K562 (cell line): ENCODE data around the gene SLC24A4. TPM values are rescaled to one million over a fixed set of nuclear protein-coding genes. Genes with fewer than 3 reads are reported as not detected.

Source experiments
- ATAC-seq: fragments of 200-7000 bp; cut with Tn5 transposase; 3 replicates; pipeline ENCODE4 v1.9.1; 2020; ENCODE audit warnings: moderate library complexity
- BruUV-seq: library from RNA; stranded (reverse); fragments of 400-500 nt; replicated peaks from 2 replicates; lab custom pipeline; 2021; lab: Mats Ljungman, UMichigan
- CTCF ChIA-PET: fragments of 300-600 bp; formaldehyde crosslinking; extraction: SDS; loops from one replicate; lab custom pipeline; 2021; ENCODE audit warnings: low intra/inter-chr PET ratio; lab: Yijun Ruan, JAX
- POLR2A ChIA-PET: fragments of 300-600, 350-650 bp; sonication (Branson Sonifier 250); formaldehyde crosslinking; extraction: SDS; loops from one replicate; lab custom pipeline; 2021; ENCODE audit warnings: antibody characterized with exemption, inconsistent platforms; lab: Yijun Ruan, JAX
- DNase-seq, 4 experiments: peaks; one replicate each; pipeline versions ENCODE4 v3.0.0 to v3.0.0-alpha.2; 2011 to 2018; ENCODE audit warnings: low spot score in 3 of 4, mixed read lengths in 3 of 4; ENCODE audit errors: extremely low read depth in 1 of 4
- FAIRE-seq: peaks from 2 replicates; lab custom pipeline; 2011; peaks lifted over from hg19 to GRCh38; lab: Jason Lieb, UNC
- H2AFZ ChIP-seq: 2 replicates; pipeline ENCODE4 v1.6.0; 2011; ENCODE audit warnings: low read depth, low read length, control low read depth, inconsistent platforms
- H3K27ac ChIP-seq: fragments of 200-600 bp; 3 replicates; pipeline ENCODE4 v1.8.0; 2011; ENCODE audit warnings: low read depth, mild to moderate bottlenecking, control low read depth, inconsistent platforms, low read length, moderate library complexity, mixed read lengths; ENCODE audit errors: extremely low read depth
- H3K27me3 ChIP-seq, 2 experiments: fragments of 300-600 bp in 1 of 2; 2 replicates in 1 of 2; 3 replicates in 1 of 2; pipeline versions ENCODE4 v1.6.0 to v1.8.0; 2011; ENCODE audit warnings: inconsistent platforms in 2 of 2, low read length in 2 of 2, mild to moderate bottlenecking in 1 of 2, mixed read lengths in 1 of 2, moderate library complexity in 1 of 2; ENCODE audit not compliant: control insufficient read depth in 2 of 2, insufficient read depth in 2 of 2
- H3K36me3 ChIP-seq: fragments of 300-600 bp; 3 replicates; pipeline ENCODE4 v1.8.0; 2011; ENCODE audit warnings: mild to moderate bottlenecking, low read length, inconsistent platforms; ENCODE audit not compliant: control insufficient read depth, insufficient read depth
- H3K4me1 ChIP-seq, 2 experiments: fragments of 200-600 bp in 1 of 2; replicated peaks in 1 of 2; 2 replicates in 1 of 2; 3 replicates in 1 of 2; pipeline versions ENCODE4 v1.5.1 to v1.8.0; 2011; ENCODE audit warnings: inconsistent platforms in 2 of 2, low read length in 2 of 2, mild to moderate bottlenecking in 1 of 2, mixed read lengths in 1 of 2, moderate library complexity in 1 of 2; ENCODE audit not compliant: control insufficient read depth in 2 of 2, insufficient read depth in 2 of 2
- H3K4me2 ChIP-seq: 2 replicates; pipeline ENCODE4 v1.6.1; 2011; ENCODE audit warnings: low read length, control low read depth, inconsistent platforms, mixed read lengths; ENCODE audit not compliant: insufficient read depth
- H3K4me3 ChIP-seq: fragments of 200-600 bp; sonication (generic), shearing (Covaris generic); 2 replicates; pipeline ENCODE4 v1.5.1; 2016; ENCODE audit warnings: control low read depth, inconsistent platforms
- H3K79me2 ChIP-seq: fragments of 200-600 bp; 3 replicates; pipeline ENCODE4 v1.8.0; 2011; ENCODE audit warnings: low read length, inconsistent platforms; ENCODE audit not compliant: control insufficient read depth, insufficient read depth
- H3K9ac ChIP-seq, 2 experiments: 2 replicates each; pipeline versions ENCODE4 v1.6.0 to v1.6.1; 2011; ENCODE audit warnings: low read depth in 2 of 2, low read length in 2 of 2, control low read depth in 1 of 2, inconsistent platforms in 1 of 2, mild to moderate bottlenecking in 1 of 2, mixed read lengths in 1 of 2; ENCODE audit not compliant: insufficient read depth in 1 of 2
- H3K9me1 ChIP-seq: one replicate; pipeline ENCODE4 v1.6.0; 2011; ENCODE audit warnings: inconsistent platforms, mild to moderate bottlenecking, low read length, moderate library complexity; ENCODE audit not compliant: control insufficient read depth, insufficient read depth
- H3K9me3 ChIP-seq: replicated peaks from 2 replicates; pipeline ENCODE4 v1.5.1; 2011; ENCODE audit warnings: low read depth, low read length, inconsistent platforms; ENCODE audit not compliant: control insufficient read depth, insufficient read depth
- H4K20me1 ChIP-seq: replicated peaks from 2 replicates; pipeline ENCODE4 v1.6.1; 2011; ENCODE audit warnings: low read length, inconsistent platforms, mixed read lengths; ENCODE audit not compliant: control insufficient read depth, insufficient read depth
- HLTF ChIP-seq: fragments of 450-650 bp; IDR thresholded peaks from 2 replicates; pipeline ENCODE4 v1.6.1; 2016
- KDM4B ChIP-seq, 2 experiments: fragments of 450-650 bp in 1 of 2; sonication (generic) in 1 of 2; IDR thresholded peaks; 2 replicates each; pipeline ENCODE4 v1.6.1; 2016 to 2017; ENCODE audit warnings: borderline replicate concordance in 2 of 2, antibody characterized with exemption in 1 of 2, low read depth in 1 of 2, mild to moderate bottlenecking in 1 of 2
- MAZ ChIP-seq, 2 experiments: fragments of 450-650 bp in 1 of 2; sonication (generic) in 1 of 2; formaldehyde crosslinking; IDR thresholded peaks in 1 of 2; conservative IDR thresholded peaks in 1 of 2; 2 replicates each; pipeline versions ENCODE4 v1.4.0 to v1.5.0; 2020; ENCODE audit warnings: mild to moderate bottlenecking in 1 of 2, missing genetic modification reagents in 1 of 2
- RCOR1 ChIP-seq, 2 experiments: IDR thresholded peaks; 2 replicates each; pipeline ENCODE4 v1.6.1; 2012; ENCODE audit warnings: low read depth in 2 of 2, low read length in 2 of 2, borderline replicate concordance in 1 of 2, improper control_type of control experiment in 1 of 2
- SRF ChIP-seq, 2 experiments: fragments of 250-450, 450-650 bp in 1 of 2; sonication (Bioruptor Pico) in 1 of 2; sonication (generic) in 1 of 2; formaldehyde crosslinking; IDR thresholded peaks; 2 replicates each; pipeline versions ENCODE4 v1.5.0 to v1.5.1; 2020 to 2022; ENCODE audit warnings: mild to moderate bottlenecking in 1 of 2, missing genetic modification reagents in 1 of 2
- ZC3H11A ChIP-seq: IDR thresholded peaks from 2 replicates; pipeline ENCODE4 v1.6.1; 2012; ENCODE audit warnings: low read depth, low read length, improper control_type of control experiment
- ZNF175 ChIP-seq: fragments of 200-800 bp; sonication (Bioruptor generic); IDR thresholded peaks from 2 replicates; pipeline ENCODE4 v1.6.1; 2016; ENCODE audit warnings: low read depth, mild to moderate bottlenecking, missing genetic modification characterization, missing compliant biosample characterization
- WGBS: fragments of 100-300 bp; shearing (Covaris generic); methylation state at CpG from one replicate; pipeline ENCODE4 v1.1.6; 2016; ENCODE audit warnings: low coverage, mixed read lengths; ENCODE audit not compliant: insufficient coverage; ENCODE audit errors: missing lambda C conversion rate; 5-methylcytosine and 5-hydroxymethylcytosine counted together
- in situ Hi-C: fragments of 300-500 bp; cut with MboI; formaldehyde crosslinking; loops from 4 replicates; pipeline ENCODE4 v1.15.0; 2018; ENCODE audit warnings: inconsistent platforms, mixed read lengths
- intact Hi-C: fragments of 100-400 bp; cut with micrococcal nuclease; formaldehyde crosslinking; loops from 2 replicates; pipeline ENCODE4 v1.14.2; 2022
- polyA plus RNA-seq, 8 experiments: library from polyadenylated mRNA; depleted of rRNA in 4 of 8; stranded (reverse) in 5 of 8; unstranded in 3 of 8; fragments of >200 nt; fragmentation: Nextera tagmentation in 2 of 8; fragmentation: Illumina TruSeq in 1 of 8; extraction: Ambion mirVana in 2 of 8; extraction: Trizol in 1 of 8; gene quantifications; 2 replicates each; pipeline versions ENCODE4 v1.2.1 to v1.2.3, GENCODE V29; 2011 to 2014; ENCODE audit warnings: inconsistent platforms in 1 of 8, missing spikeins in 1 of 8
- total RNA-seq, 7 experiments: library from RNA; depleted of rRNA in 6 of 7; stranded (reverse); fragments of >200 nt in 6 of 7; fragmentation: Illumina TruSeq in 2 of 7; extraction: Trizol in 2 of 7; gene quantifications; 2 replicates each; pipeline versions ENCODE4 v1.2.1 to v1.2.3, GENCODE V29; 2011 to 2021; ENCODE audit warnings: low replicate concordance in 1 of 7

The SLC24A4 gene
- total and polyA plus RNA-seq, 9 of the 15 experiments (the other 6 are each of a cell fraction or from before 2014, with no cell fraction given) = not detected

GRCh38 chr14:92382677-92383076, 59.7 kb downstream of the SLC24A4 start:
- BruUV-seq = no TSS peak
- H3K4me3 ChIP-seq = no peak overlapping the region
- intact Hi-C loops = no loop called here
- no peak overlapping the region for H3K4me2 ChIP-seq
- TF ChIP-seq ZC3H11A = no peak
- no peak for TF ChIP-seq MAZ (CRISPR knock-in tag; conservative IDR thresholded peaks at IDR 0.05 in 1 of 2, IDR thresholded peaks at IDR 0.05 in 1 of 2)
- TF ChIP-seq SRF (CRISPR knock-in tag; IDR thresholded peaks at IDR 0.05) = no peak
- no peak for TF ChIP-seq KDM4B (IDR thresholded peaks at IDR 0.05; ENCODE audit: borderline replicate concordance in 2 of 2, low read depth in 1 of 2)
- no peak for TF ChIP-seq HLTF
- TF ChIP-seq ZNF175 (CRISPR knock-in tag) = no peak
- no peak for TF ChIP-seq RCOR1 (IDR thresholded peaks at IDR 0.05; ENCODE audit: borderline replicate concordance in 1 of 2, low read depth in 2 of 2, low read length in 2 of 2)
- ATAC-seq (no peak), FAIRE-seq (no peak), DNase-seq (no peak)
- H3K9me1 ChIP-seq = no peaks in the 10 kb centered on the region
- ChIA-PET POLR2A (interaction anchor here (0.7 kb wide), 1 partner anchor 13 kb away, joined by 3 read pairs; no protein-coding TSS in a partner anchor), CTCF (no interaction called here)
- in situ Hi-C loops = no loop called here
- no peaks in the 10 kb centered on the region for H3K79me2 ChIP-seq
- 2% methylated on average over 4 of the region's 4 CpGs for WGBS
- H3K9ac ChIP-seq = no peak overlapping the region
- no peaks in the 10 kb centered on the region for H3K9me3 ChIP-seq
- H3K27me3 ChIP-seq = peaks cover 0 to 27% of the 10 kb centered on the region in 2 experiments; a peak in 2 of 5 replicates
- H3K36me3 ChIP-seq = no peaks in the 10 kb centered on the region
- no peaks in the 10 kb centered on the region for H3K4me1 ChIP-seq
- H3K27ac ChIP-seq = no peak overlapping the region
- H2AFZ ChIP-seq = no peak overlapping the region
- no peaks in the 10 kb centered on the region for H4K20me1 ChIP-seq
